WI38 (cell line): ENCODE measurements around the gene CNTN5.

ENCODE experiments used
- H3K4me3 ChIP-seq: 2 replicates; pipeline ENCODE4 v1.5.1; 2011; ENCODE audit warnings: low read depth, mild to moderate bottlenecking, control low read depth, low read length
- TF ChIP-seq, protein P1 (sequence below): IDR thresholded peaks from 2 replicates; pipeline ENCODE4 v1.5.1; 2012; ENCODE audit warnings: low read depth, mild to moderate bottlenecking, control low read depth, low read length

Gene CNTN5

DNA sequence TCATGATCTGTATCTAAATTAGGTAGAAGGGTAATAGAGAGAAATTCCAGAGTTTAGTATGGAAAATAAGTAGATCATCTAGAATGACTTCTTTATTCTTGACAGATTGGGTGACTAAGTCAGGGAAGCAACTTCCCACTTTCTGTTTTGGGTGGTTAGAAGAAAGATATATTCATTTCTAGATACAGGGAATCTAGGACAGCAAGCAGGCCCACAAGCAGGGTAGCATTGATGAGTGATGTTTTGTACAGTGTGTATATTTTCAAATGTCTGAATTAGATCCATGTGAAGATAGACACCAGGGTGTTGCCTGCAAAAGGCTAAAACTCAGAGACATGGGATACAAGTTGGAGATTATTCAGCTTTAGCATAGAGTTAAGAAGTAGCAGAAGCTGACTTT, 674.4 kb downstream of the CNTN5 start:
- no peak overlapping the region for H3K4me3 ChIP-seq
- TF ChIP-seq, protein P1, sequence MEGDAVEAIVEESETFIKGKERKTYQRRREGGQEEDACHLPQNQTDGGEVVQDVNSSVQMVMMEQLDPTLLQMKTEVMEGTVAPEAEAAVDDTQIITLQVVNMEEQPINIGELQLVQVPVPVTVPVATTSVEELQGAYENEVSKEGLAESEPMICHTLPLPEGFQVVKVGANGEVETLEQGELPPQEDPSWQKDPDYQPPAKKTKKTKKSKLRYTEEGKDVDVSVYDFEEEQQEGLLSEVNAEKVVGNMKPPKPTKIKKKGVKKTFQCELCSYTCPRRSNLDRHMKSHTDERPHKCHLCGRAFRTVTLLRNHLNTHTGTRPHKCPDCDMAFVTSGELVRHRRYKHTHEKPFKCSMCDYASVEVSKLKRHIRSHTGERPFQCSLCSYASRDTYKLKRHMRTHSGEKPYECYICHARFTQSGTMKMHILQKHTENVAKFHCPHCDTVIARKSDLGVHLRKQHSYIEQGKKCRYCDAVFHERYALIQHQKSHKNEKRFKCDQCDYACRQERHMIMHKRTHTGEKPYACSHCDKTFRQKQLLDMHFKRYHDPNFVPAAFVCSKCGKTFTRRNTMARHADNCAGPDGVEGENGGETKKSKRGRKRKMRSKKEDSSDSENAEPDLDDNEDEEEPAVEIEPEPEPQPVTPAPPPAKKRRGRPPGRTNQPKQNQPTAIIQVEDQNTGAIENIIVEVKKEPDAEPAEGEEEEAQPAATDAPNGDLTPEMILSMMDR = no peak

DNA sequence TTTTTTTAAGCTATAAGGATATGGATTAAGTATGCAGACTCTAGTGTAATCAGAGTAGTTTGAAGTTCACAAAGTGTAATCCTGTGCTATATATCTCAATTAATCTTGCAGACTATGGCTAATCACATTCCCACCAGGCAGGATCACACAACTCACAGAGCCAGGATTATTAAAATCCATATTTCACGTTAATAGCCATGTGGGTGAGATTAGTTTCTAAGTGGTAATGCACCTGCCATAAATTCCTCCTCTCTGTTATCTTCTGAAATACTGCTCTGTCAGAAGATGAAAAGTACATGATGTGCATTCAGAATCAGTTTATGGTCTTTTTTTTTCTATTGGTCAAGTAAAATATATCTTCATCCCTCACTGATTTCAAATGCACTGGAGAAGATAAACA, 686.1 kb downstream of the CNTN5 start:
- TF ChIP-seq, protein P1 = no peak
- H3K4me3 ChIP-seq = no peak overlapping the region

DNA sequence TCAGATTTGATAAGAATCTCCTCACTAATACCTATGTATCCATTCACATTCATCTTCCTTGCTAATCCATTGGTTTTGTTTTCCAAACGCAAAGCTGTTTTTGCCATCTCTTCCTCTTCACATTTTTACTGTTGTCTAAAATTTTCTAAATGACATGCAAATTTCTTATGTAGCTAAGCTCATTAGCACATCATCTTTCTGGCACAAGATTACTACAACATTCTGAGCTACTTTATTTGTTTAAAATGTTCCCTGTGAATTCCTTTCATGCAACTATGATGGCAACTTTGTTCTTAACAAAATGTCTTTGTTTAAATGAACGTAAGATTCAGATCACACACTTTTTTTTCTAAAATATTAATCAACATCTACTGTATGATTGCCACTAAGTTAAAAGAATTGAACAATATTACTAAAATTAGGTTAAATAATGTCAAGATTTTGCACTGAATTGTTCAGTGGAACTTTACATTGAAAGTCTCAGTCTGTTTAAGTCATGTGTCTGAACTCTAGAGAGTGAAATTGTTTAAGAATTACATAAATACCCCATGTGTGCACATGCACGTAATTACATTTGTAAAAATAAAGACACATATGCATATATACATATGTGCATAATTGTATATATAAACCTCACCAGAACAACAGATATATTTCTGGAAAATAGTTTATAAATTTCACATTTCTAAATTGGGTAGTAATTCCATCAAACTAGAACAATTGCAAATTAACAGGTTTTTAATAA, 688.4 kb downstream of the CNTN5 start:
- TF ChIP-seq, protein P1 = no peak
- no peak overlapping the region for H3K4me3 ChIP-seq

DNA sequence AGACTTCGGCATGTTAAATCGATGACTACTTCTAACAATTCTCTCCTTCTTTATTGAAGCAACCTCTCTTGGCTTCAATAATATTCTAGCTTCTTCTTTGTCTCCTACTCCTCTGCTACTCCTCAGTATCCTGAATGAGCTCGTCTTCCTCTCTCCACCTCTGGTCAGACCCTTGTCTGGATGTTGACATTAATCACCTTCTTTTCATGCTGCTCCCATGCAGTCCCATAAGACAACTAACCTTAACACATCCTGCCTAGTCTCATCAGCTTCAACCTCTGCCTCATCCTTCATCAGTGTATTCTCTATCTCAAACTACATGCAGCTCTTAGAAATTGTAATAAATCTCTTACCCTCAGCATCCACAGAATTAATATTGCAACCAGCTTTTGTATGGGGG, 695.6 kb downstream of the CNTN5 start:
- no peak overlapping the region for H3K4me3 ChIP-seq
- TF ChIP-seq, protein P1 = no peak

DNA sequence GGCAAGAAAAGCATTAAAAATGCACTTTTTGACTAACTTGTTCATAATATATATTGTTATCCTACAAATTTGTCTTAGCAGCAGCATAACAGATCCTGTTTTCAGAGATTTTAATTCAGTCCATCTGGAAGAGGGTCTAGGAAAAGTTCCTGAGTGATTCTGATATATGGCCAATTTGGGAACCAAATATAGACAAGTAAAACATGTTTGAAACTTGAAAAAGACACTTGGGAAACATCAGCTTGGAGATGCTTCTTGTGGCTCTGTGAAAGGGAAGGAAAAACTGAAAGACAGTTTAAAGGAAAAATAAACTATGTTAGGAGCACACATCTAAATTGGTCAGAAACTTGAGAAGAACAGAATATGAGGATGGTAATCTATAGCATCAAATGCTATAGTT, 697.5 kb downstream of the CNTN5 start:
- H3K4me3 ChIP-seq = no peak overlapping the region
- TF ChIP-seq, protein P1 = no peak

DNA sequence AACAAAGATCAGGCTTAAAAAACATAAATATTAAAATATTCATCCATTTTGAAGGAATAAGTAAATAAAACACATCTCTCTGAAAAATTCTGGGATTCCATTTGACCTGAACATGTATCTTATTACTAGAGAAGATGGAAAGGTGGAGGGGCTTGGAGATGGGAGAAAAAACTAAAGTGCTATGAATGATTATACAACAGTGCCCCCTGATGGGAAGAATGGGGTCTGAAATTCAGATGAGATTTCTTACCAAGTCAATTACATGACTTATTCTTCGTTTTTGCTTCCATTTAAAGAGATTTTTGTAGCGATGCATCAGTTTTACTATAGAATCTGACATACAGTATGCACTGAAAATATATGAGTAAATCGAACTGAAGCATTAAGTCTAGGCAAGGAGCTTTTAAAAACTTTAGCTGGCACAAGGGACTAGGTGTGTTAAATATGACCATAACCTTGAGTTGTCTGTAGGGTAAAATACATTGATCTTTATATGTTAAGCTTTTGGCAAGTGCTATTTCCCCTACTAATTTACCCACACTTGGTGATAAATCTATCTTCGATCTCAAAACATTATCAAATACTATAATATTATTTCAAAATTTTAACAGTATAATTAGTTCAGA, 718.8 kb downstream of the CNTN5 start:
- TF ChIP-seq, protein P1 = peak; percentile 46; the same call in 1 of the 2 replicates
- no peak overlapping the region for H3K4me3 ChIP-seq

DNA sequence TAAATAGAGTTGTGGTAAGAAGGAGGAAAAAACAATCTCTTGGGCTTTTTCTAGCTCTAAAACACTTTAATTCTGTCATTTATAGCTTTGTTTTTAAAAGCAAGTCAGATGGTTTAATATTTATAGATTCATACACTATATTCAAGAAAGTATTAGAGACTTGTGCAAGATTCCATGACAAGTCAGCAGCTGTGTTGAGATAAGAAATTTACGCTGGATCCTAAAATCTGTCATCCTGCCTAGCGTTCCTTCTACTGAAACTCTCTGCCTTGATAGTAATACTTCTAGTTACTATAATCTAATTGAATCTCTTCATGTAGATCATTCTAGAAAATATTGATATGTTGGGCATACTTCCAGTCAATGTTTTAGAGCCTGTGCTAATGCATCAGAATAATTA, 721.8 kb downstream of the CNTN5 start:
- TF ChIP-seq, protein P1 = no peak
- no peak overlapping the region for H3K4me3 ChIP-seq
